ENCODE measurements around the gene BAIAP2. TPM values are rescaled to one million over a fixed set of nuclear protein-coding genes. Genes with fewer than 3 reads are reported as not detected.
A peak's percentile ranks its signal among the peaks of the same experiment; 100 is the strongest.

BAIAP2 gene
- polyA plus RNA-seq, 3 donors: 8.6 to 17.0 (median 11.2) TPM

DNA sequence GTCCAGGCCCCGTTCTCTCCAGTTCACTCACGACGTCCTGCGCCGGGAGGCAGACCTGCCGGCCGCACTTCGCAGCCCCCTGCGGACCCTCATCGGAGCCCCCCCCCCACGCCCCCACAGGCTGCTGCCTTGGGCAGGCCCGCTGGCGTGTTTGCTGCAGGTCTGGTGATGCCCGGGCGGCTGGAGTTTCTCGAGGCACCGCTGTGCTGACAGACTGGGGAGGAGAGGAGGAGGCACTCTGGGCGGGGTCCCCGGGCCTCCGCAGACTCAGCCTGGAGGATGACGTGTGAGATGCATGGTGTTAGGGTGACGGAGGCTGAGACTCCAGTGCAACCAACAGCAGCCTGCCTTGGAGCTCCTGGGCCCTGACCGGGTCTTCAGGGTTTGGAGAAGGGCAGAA, 24.1 kb downstream of the BAIAP2 start:
- Histone ChIP-seq H3K4me1 (ENCODE audit: control insufficient read depth in 1 of 2, insufficient read depth in 2 of 2, low read length in 2 of 2) (peaks cover 0 to 9% of the 10 kb centered on the region in 2 donors), H3K9me3 (replicated peaks in 1 of 2; ENCODE audit: control insufficient read depth in 1 of 2, insufficient read depth in 1 of 2, low read length in 2 of 2) (no peaks in the 10 kb centered on the region), H3K4me3 (replicated peaks in 1 of 3; ENCODE audit: low read depth in 2 of 3, low read length in 3 of 3) (no peak overlapping the region), H3K4me2 (replicated peaks; ENCODE audit: extremely low read depth, low read length, poor library complexity, severe bottlenecking) (no peak overlapping the region), H3K36me3 (replicated peaks in 1 of 2; ENCODE audit: control insufficient read depth in 1 of 2, insufficient read depth in 2 of 2, low read length in 2 of 2) (peaks cover 4 to 8% of the 10 kb centered on the region in 2 donors), H2AFZ (ENCODE audit: insufficient read depth, low read depth, low read length, poor library complexity, severe bottlenecking) (no peak overlapping the region), H4K20me1 (ENCODE audit: insufficient read depth, low read length) (no peaks in the 10 kb centered on the region), H3K79me2 (ENCODE audit: insufficient read depth, low read length) (no peaks in the 10 kb centered on the region), H3K9ac (ENCODE audit: insufficient read depth, low read length, poor library complexity, severe bottlenecking) (no peak overlapping the region), H3K27ac (ENCODE audit: low read depth in 1 of 2, low read length in 2 of 2) (no peak overlapping the region), H3K27me3 (ENCODE audit: control insufficient read depth in 2 of 2, insufficient read depth in 2 of 2, low read length in 2 of 2) (no peaks in the 10 kb centered on the region)
- Mint-ChIP-seq H3K4me1 (peaks cover 7% of the 10 kb centered on the region), H3K9me3 (peaks cover 0 to 2% (median 0%) of the 10 kb centered on the region in 7 donors), H3K27me3 (ENCODE audit: low read depth in 3 of 3) (peaks cover 2 to 7% (median 4%) of the 10 kb centered on the region in 3 donors), H3K4me3 (no peak overlapping the region), H3K36me3 (peaks cover 15 to 19% of the 10 kb centered on the region in 2 donors), H3K27ac (peak overlapping the region in 1 of 7 donors; percentile 56)
- 96% methylated on average over 18 of the region's 23 CpGs for WGBS (ENCODE audit: insufficient coverage)
- no peak for DNase-seq
- intact Hi-C loops (cut with micrococcal nuclease): no loop called here
- no peak for TF ChIP-seq CTCF (IDR thresholded peaks at IDR 0.05)

- WGBS (ENCODE audit: insufficient coverage): 100% methylated on average over 6 of the region's 10 CpGs
- H3K27ac ChIP-seq (ENCODE audit: low read depth in 1 of 2, low read length in 2 of 2): no peak overlapping the region
- TF ChIP-seq CTCF (IDR thresholded peaks at IDR 0.05): no peak
- Mint-ChIP-seq H3K36me3 (peaks cover 15 to 20% of the 10 kb centered on the region in 2 donors), H3K27me3 (ENCODE audit: low read depth in 3 of 3) (peaks cover 0 to 7% (median 4%) of the 10 kb centered on the region in 3 donors), H3K4me1 (peaks cover 7% of the 10 kb centered on the region), H3K9me3 (peaks cover 0 to 2% (median 0%) of the 10 kb centered on the region in 7 donors), H3K4me3 (no peak overlapping the region), H3K27ac (no peak overlapping the region)
- no peaks in the 10 kb centered on the region for H3K79me2 ChIP-seq (ENCODE audit: insufficient read depth, low read length)
- H3K4me3 ChIP-seq (replicated peaks in 1 of 3; ENCODE audit: low read depth in 2 of 3, low read length in 3 of 3): no peak overlapping the region
- H2AFZ ChIP-seq (ENCODE audit: insufficient read depth, low read depth, low read length, poor library complexity, severe bottlenecking): no peak overlapping the region
- H3K4me1 ChIP-seq (ENCODE audit: control insufficient read depth in 1 of 2, insufficient read depth in 2 of 2, low read length in 2 of 2): peaks cover 0 to 9% of the 10 kb centered on the region in 2 donors
- peaks cover 4 to 8% of the 10 kb centered on the region in 2 donors for H3K36me3 ChIP-seq (replicated peaks in 1 of 2; ENCODE audit: control insufficient read depth in 1 of 2, insufficient read depth in 2 of 2, low read length in 2 of 2)
- DNase-seq: no peak
- H3K4me2 ChIP-seq (replicated peaks; ENCODE audit: extremely low read depth, low read length, poor library complexity, severe bottlenecking): no peak overlapping the region
- H4K20me1 ChIP-seq (ENCODE audit: insufficient read depth, low read length): no peaks in the 10 kb centered on the region
- H3K9ac ChIP-seq (ENCODE audit: insufficient read depth, low read length, poor library complexity, severe bottlenecking): no peak overlapping the region
- H3K27me3 ChIP-seq (ENCODE audit: control insufficient read depth in 2 of 2, insufficient read depth in 2 of 2, low read length in 2 of 2): no peaks in the 10 kb centered on the region
- H3K9me3 ChIP-seq (replicated peaks in 1 of 2; ENCODE audit: control insufficient read depth in 1 of 2, insufficient read depth in 1 of 2, low read length in 2 of 2): no peaks in the 10 kb centered on the region
- intact Hi-C loops (cut with micrococcal nuclease): no loop called here
These were observed 25.5 kb downstream of the BAIAP2 start for GRCh38 chr17:81060416-81060815.
